ENCODE results near the gene NSG1.
A peak's percentile ranks its signal among the peaks of the same experiment; 100 is the strongest.

- TF ChIP-seq, protein P1, sequence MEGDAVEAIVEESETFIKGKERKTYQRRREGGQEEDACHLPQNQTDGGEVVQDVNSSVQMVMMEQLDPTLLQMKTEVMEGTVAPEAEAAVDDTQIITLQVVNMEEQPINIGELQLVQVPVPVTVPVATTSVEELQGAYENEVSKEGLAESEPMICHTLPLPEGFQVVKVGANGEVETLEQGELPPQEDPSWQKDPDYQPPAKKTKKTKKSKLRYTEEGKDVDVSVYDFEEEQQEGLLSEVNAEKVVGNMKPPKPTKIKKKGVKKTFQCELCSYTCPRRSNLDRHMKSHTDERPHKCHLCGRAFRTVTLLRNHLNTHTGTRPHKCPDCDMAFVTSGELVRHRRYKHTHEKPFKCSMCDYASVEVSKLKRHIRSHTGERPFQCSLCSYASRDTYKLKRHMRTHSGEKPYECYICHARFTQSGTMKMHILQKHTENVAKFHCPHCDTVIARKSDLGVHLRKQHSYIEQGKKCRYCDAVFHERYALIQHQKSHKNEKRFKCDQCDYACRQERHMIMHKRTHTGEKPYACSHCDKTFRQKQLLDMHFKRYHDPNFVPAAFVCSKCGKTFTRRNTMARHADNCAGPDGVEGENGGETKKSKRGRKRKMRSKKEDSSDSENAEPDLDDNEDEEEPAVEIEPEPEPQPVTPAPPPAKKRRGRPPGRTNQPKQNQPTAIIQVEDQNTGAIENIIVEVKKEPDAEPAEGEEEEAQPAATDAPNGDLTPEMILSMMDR (conservative IDR thresholded peaks at IDR 0.05; ENCODE audit: low read depth, low read length): no peak
- TF ChIP-seq RFX5 (IDR thresholded peaks at IDR 0.05; ENCODE audit: low read depth, low read length) (no peak), FOS (IDR thresholded peaks at IDR 0.05; ENCODE audit: low read depth, low read length) (no peak), POLR2A (IDR thresholded peaks at IDR 0.05; ENCODE audit: low read depth, low read length) (no peak), CEBPB (IDR thresholded peaks at IDR 0.05; ENCODE audit: low read depth, low read length) (0 out of 2 replicates have a peak, but pooled peaks have one; percentile 13), ELK1 (IDR thresholded peaks at IDR 0.05; ENCODE audit: borderline replicate concordance, low read depth, low read length) (no peak), MXI1 (IDR thresholded peaks at IDR 0.05; ENCODE audit: borderline replicate concordance, low read depth, low read length) (no peak), SMC3 (IDR thresholded peaks at IDR 0.05; ENCODE audit: low read depth, low read length) (no peak), RAD21 (IDR thresholded peaks at IDR 0.05; ENCODE audit: low read length) (no peak), CHD1 (IDR thresholded peaks at IDR 0.05; ENCODE audit: low read depth, low read length) (no peak), MAZ (IDR thresholded peaks at IDR 0.05; ENCODE audit: borderline replicate concordance, low read depth, low read length) (no peak), BHLHE40 (IDR thresholded peaks at IDR 0.05; ENCODE audit: low read depth, low read length) (no peak)
- TF ChIP-seq, protein P2, sequence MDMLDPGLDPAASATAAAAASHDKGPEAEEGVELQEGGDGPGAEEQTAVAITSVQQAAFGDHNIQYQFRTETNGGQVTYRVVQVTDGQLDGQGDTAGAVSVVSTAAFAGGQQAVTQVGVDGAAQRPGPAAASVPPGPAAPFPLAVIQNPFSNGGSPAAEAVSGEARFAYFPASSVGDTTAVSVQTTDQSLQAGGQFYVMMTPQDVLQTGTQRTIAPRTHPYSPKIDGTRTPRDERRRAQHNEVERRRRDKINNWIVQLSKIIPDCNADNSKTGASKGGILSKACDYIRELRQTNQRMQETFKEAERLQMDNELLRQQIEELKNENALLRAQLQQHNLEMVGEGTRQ (IDR thresholded peaks at IDR 0.05; ENCODE audit: low read depth, low read length): no peak
These were observed 38.3 kb downstream of the NSG1 start for GRCh38 chr4:4425119-4425690.
